PC-9 (cell line): ENCODE measurements around the gene PDE8A.

ENCODE experiments used
- CTCF ChIP-seq: fragments of 200-600 bp; sonication (generic); conservative IDR thresholded peaks from 2 replicates; pipeline ENCODE4 v1.6.1; 2017; ENCODE audit warnings: mixed run types, antibody characterized with exemption, mild to moderate bottlenecking, moderate library complexity
- EZH2 ChIP-seq: fragments of 200-600 bp; sonication (generic); IDR thresholded peaks from 2 replicates; pipeline ENCODE4 v1.8.0; 2017; ENCODE audit warnings: antibody characterized with exemption, low read depth

- TF ChIP-seq CTCF (0 out of 2 replicates have a peak, but pooled peaks have one; percentile 32), EZH2 (no peak)
Observed at GRCh38 chr15:85005319-85005718, 23.7 kb downstream of the PDE8A start.
